Fibroblast of lung (primary cell): ENCODE results near the gene CLEC12A.

ENCODE experiments used
- CTCF ChIP-seq, 2 donors: IDR thresholded peaks in 1 of 2; conservative IDR thresholded peaks in 1 of 2; 1 replicate in 1 of 2; 2 replicates in 1 of 2; pipeline ENCODE4 v1.5.1; 2011 to 2012; ENCODE audit warnings: low read length in 2 of 2, control low read depth in 1 of 2, inconsistent platforms in 1 of 2, low read depth in 1 of 2, mild to moderate bottlenecking in 1 of 2
- EZH2 ChIP-seq: IDR thresholded peaks from 2 replicates; pipeline ENCODE4 v1.5.1; 2012; ENCODE audit warnings: low read length, control low read depth, mild to moderate bottlenecking; ENCODE audit errors: missing control alignments

GRCh38 chr12:9944391-9944790 lies 26.8 kb upstream of the CLEC12A start:
- no peak for TF ChIP-seq CTCF (conservative IDR thresholded peaks at IDR 0.05 in 1 of 2, IDR thresholded peaks at IDR 0.05 in 1 of 2; ENCODE audit: low read depth in 1 of 2, low read length in 2 of 2)
- TF ChIP-seq EZH2, result no peak
